Panc1 (cell line): ENCODE measurements around the gene GMEB2.

Experiments
- CTCF ChIP-seq: fragments of 450-650 bp; IDR thresholded peaks from 2 replicates; pipeline ENCODE4 v1.5.1; 2017; ENCODE audit warnings: mild to moderate bottlenecking
- POLR2AphosphoS5 ChIP-seq: IDR thresholded peaks from 2 replicates; pipeline ENCODE4 v1.6.1; 2012; ENCODE audit warnings: mild to moderate bottlenecking, low read depth, low read length, moderate library complexity

- TF ChIP-seq POLR2AphosphoS5 (no peak), CTCF (no peak)
Measured at GRCh38 chr20:63563225-63563935, 63.5 kb downstream of the GMEB2 start.
